ENCODE measurements around the gene KLK1. TPM values are rescaled to one million over a fixed set of nuclear protein-coding genes. Genes with fewer than 3 reads are reported as not detected.

Gene KLK1
- total RNA-seq, 1 donor from 2014 or later = not detected

DNA sequence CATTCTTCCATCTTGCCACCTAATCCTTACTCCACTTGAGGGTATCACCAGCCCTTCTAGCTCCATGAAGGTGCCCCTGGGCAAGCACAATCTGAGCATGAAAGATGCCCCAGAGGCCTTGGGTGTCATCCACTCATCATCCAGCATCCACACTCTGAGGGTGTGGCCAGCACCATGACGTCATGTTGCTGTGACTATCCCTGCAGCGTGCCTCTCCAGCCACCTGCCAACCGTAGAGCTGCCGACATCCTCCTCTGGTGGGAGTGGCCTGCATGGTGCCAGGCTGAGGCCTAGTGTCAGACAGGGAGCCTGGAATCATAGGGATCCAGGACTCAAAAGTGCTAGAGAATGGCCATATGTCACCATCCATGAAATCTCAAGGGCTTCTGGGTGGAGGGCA is 28.0 kb upstream of the KLK1 start:
- no peak for DNase-seq (ENCODE audit: low spot score)
- TF ChIP-seq, protein P1, sequence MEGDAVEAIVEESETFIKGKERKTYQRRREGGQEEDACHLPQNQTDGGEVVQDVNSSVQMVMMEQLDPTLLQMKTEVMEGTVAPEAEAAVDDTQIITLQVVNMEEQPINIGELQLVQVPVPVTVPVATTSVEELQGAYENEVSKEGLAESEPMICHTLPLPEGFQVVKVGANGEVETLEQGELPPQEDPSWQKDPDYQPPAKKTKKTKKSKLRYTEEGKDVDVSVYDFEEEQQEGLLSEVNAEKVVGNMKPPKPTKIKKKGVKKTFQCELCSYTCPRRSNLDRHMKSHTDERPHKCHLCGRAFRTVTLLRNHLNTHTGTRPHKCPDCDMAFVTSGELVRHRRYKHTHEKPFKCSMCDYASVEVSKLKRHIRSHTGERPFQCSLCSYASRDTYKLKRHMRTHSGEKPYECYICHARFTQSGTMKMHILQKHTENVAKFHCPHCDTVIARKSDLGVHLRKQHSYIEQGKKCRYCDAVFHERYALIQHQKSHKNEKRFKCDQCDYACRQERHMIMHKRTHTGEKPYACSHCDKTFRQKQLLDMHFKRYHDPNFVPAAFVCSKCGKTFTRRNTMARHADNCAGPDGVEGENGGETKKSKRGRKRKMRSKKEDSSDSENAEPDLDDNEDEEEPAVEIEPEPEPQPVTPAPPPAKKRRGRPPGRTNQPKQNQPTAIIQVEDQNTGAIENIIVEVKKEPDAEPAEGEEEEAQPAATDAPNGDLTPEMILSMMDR (IDR thresholded peaks at IDR 0.05) = no peak
- Mint-ChIP-seq H3K9me3 (ENCODE audit: low read depth) (no peaks in the 10 kb centered on the region), H3K27ac (ENCODE audit: unreplicated experiment) (no peak overlapping the region), H3K4me1 (ENCODE audit: low read depth) (no peaks in the 10 kb centered on the region), H3K4me3 (ENCODE audit: unreplicated experiment) (no peak overlapping the region), H3K36me3 (ENCODE audit: low read depth) (no peaks in the 10 kb centered on the region), H3K27me3 (ENCODE audit: low read depth) (peaks cover 18% of the 10 kb centered on the region)

DNA sequence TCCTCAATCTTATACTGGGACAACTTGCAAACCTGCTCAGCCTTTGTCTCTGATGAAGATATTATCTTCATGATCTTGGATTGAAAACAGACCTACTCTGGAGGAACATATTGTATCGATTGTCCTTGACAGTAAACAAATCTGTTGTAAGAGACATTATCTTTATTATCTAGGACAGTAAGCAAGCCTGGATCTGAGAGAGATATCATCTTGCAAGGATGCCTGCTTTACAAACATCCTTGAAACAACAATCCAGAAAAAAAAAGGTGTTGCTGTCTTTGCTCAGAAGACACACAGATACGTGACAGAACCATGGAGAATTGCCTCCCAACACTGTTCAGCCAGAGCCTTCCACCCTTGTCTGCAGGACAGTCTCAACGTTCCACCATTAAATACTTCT is 27.2 kb upstream of the KLK1 start:
- H3K9me3 Mint-ChIP-seq (ENCODE audit: low read depth) = no peaks in the 10 kb centered on the region
- no peak overlapping the region for H3K27ac Mint-ChIP-seq (ENCODE audit: unreplicated experiment)
- no peaks in the 10 kb centered on the region for H3K4me1 Mint-ChIP-seq (ENCODE audit: low read depth)
- H3K36me3 Mint-ChIP-seq (ENCODE audit: low read depth) = no peaks in the 10 kb centered on the region
- TF ChIP-seq, protein P1 (IDR thresholded peaks at IDR 0.05) = no peak
- DNase-seq (ENCODE audit: low spot score) = no peak
- no peak overlapping the region for H3K4me3 Mint-ChIP-seq (ENCODE audit: unreplicated experiment)
- H3K27me3 Mint-ChIP-seq (ENCODE audit: low read depth) = peaks cover 15% of the 10 kb centered on the region

DNA sequence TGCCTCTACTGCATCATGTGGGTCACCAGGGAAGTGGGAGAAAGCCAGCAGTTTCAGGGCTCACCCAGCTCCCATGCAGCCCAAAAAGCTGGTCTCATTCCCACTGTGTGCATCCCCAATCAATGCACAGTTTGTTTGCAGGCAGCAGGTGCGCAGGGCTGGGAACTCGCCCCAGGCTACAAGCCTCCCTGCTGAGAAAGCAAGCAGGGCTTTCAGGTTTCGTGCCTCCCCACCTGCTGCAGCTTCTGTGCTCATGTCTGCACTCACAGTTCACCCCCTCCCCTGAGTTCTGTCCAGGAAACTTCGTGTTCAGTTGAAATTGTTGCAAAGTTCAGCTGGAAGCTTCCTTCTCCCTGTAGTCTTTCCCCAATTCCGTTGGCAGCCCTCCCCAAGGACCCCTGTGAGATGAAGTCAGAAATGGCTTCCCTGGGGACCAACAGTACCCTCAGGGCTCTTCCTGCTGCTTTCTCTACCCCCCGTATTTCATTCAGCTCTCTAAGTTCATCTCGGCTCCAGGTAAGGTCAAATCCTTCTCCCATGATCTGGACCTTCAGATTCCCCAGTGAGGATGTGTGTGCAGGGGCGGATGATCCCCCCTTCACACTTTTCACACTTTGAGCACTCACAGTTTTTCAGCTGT is 20.8 kb upstream of the KLK1 start:
- TF ChIP-seq, protein P1 (IDR thresholded peaks at IDR 0.05) = no peak
- Mint-ChIP-seq H3K9me3 (ENCODE audit: low read depth) (peaks cover 14% of the 10 kb centered on the region), H3K4me3 (ENCODE audit: unreplicated experiment) (no peak overlapping the region), H3K36me3 (ENCODE audit: low read depth) (peaks cover 2% of the 10 kb centered on the region), H3K4me1 (ENCODE audit: low read depth) (no peaks in the 10 kb centered on the region), H3K27ac (ENCODE audit: unreplicated experiment) (no peak overlapping the region), H3K27me3 (ENCODE audit: low read depth) (peaks cover 31% of the 10 kb centered on the region)
- no peak for DNase-seq (ENCODE audit: low spot score)

DNA sequence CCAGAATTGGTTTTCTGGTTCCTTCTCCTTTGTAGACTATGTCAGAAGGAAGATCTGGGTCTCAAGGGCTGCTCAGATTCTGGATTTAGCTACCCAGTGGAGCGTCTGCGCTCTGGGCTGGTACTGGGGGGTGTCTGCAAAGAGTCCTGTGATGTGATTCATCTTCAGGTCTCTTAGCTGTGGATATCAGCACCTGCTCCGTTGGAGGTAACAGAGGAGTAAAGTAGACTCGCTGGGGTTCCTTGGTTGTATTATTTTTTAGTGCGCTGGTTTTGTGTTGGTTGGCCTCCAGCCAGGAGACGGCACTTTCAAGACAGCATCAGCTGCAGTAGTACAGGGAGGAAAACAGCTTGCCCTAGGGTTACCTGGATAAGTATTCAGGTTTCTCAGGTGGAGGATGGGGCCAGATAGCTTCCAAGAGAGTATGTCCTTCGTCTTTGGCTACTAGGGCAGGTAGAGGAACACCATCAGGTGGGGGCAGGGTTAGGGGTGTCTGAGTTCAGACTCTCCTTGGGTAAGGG is 20.2 kb upstream of the KLK1 start:
- H3K9me3 Mint-ChIP-seq (ENCODE audit: low read depth) = peaks cover 14% of the 10 kb centered on the region
- TF ChIP-seq, protein P1 (IDR thresholded peaks at IDR 0.05) = no peak
- H3K27ac Mint-ChIP-seq (ENCODE audit: unreplicated experiment) = no peak overlapping the region
- peaks cover 29% of the 10 kb centered on the region for H3K27me3 Mint-ChIP-seq (ENCODE audit: low read depth)
- DNase-seq (ENCODE audit: low spot score) = no peak
- H3K4me1 Mint-ChIP-seq (ENCODE audit: low read depth) = no peaks in the 10 kb centered on the region
- no peak overlapping the region for H3K4me3 Mint-ChIP-seq (ENCODE audit: unreplicated experiment)
- H3K36me3 Mint-ChIP-seq (ENCODE audit: low read depth) = peaks cover 2% of the 10 kb centered on the region

DNA sequence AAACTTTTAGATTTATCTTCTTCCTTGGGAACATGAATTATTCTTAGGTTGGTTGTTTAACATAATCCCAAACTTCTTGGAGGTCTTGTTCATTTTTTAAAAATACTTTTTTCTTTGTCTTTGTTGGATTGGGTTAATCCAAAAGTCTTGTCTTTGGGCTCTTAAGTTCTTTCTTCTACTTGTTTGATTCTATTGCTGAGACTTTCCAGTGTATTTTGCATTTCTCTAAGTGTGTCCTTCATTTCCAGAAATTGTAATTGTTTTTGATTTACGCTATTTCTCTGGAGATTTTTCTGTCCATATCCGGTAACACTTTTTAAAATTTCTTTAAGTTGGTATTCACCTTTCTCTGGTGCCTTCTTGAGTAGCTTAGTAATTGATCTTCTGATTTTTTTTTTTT is 19.6 kb upstream of the KLK1 start:
- Mint-ChIP-seq H3K4me1 (ENCODE audit: low read depth) (no peaks in the 10 kb centered on the region), H3K4me3 (ENCODE audit: unreplicated experiment) (no peak overlapping the region), H3K9me3 (ENCODE audit: low read depth) (peaks cover 14% of the 10 kb centered on the region), H3K27ac (ENCODE audit: unreplicated experiment) (no peak overlapping the region), H3K36me3 (ENCODE audit: low read depth) (peaks cover 2% of the 10 kb centered on the region), H3K27me3 (ENCODE audit: low read depth) (peaks cover 25% of the 10 kb centered on the region)
- TF ChIP-seq, protein P1 (IDR thresholded peaks at IDR 0.05) = no peak
- no peak for DNase-seq (ENCODE audit: low spot score)
